HepG2 (cell line): Measurements from ENCODE around the gene DRC3.

ENCODE experiments used
- ATM ChIP-seq: fragments of 450-650 bp; IDR thresholded peaks from 2 replicates; pipeline ENCODE4 v1.7.1; 2017; ENCODE audit warnings: mild to moderate bottlenecking, borderline replicate concordance
- E2F2 ChIP-seq: sonication (generic); formaldehyde crosslinking; IDR thresholded peaks from 2 replicates; pipeline ENCODE4 v1.4.0; 2020; ENCODE audit warnings: missing genetic modification reagents, borderline replicate concordance
- FOXA1 ChIP-seq, 2 experiments: fragments of 450-650 bp in 1 of 2; sonication (generic) in 1 of 2; formaldehyde crosslinking in 1 of 2; IDR thresholded peaks; 2 replicates each; pipeline versions ENCODE4 v1.4.0 to v1.6.1; 2016 to 2020; ENCODE audit warnings: missing genetic modification reagents in 1 of 2
- HMG20A ChIP-seq: IDR thresholded peaks from 2 replicates; pipeline ENCODE4 v1.6.1; 2016; ENCODE audit warnings: borderline replicate concordance
- MAFK ChIP-seq, 2 experiments: IDR thresholded peaks in 1 of 2; conservative IDR thresholded peaks in 1 of 2; 2 replicates each; pipeline ENCODE4 v1.6.1; 2011; ENCODE audit warnings: improper control_type of control experiment in 2 of 2, low read length in 2 of 2
- MBNL3 ChIP-seq: fragments of 250-450 bp; sonication (Bioruptor Pico); conservative IDR thresholded peaks from 2 replicates; pipeline ENCODE4 v1.8.0; 2022; ENCODE audit warnings: mild to moderate bottlenecking, inconsistent platforms
- NCOR1 ChIP-seq: fragments of 200-600 bp; sonication (generic); IDR thresholded peaks from 2 replicates; pipeline ENCODE4 v1.7.0; 2017; ENCODE audit warnings: antibody characterized with exemption, low read length, borderline replicate concordance
- RFX5 ChIP-seq: IDR thresholded peaks from 2 replicates; pipeline ENCODE4 v1.6.1; 2011; ENCODE audit warnings: low read depth, low read length, improper control_type of control experiment
- SMAD3 ChIP-seq: sonication (generic); formaldehyde crosslinking; IDR thresholded peaks from 2 replicates; pipeline ENCODE4 v1.4.0; 2020; ENCODE audit warnings: missing genetic modification reagents
- SRF ChIP-seq: IDR thresholded peaks from 2 replicates; pipeline ENCODE4 v1.6.1; 2011; ENCODE audit warnings: mild to moderate bottlenecking, low read depth, low read length, moderate library complexity
- SRY ChIP-seq: sonication (generic); formaldehyde crosslinking; IDR thresholded peaks from 2 replicates; pipeline ENCODE4 v1.8.0; 2022; ENCODE audit warnings: mild to moderate bottlenecking, missing genetic modification reagents
- ZSCAN21 ChIP-seq: sonication (generic); formaldehyde crosslinking; IDR thresholded peaks from 2 replicates; pipeline ENCODE4 v1.8.0; 2022; ENCODE audit warnings: mild to moderate bottlenecking, missing genetic modification reagents, moderate library complexity, borderline replicate concordance
- TF ChIP-seq, protein P1 (sequence below): sonication (generic); formaldehyde crosslinking; IDR thresholded peaks from 2 replicates; pipeline ENCODE4 v1.8.1; 2023; ENCODE audit warnings: missing genetic modification reagents, inconsistent platforms, borderline replicate concordance
- TF ChIP-seq, protein P2 (sequence below): IDR thresholded peaks from 2 replicates; pipeline ENCODE4 v1.6.1; 2016; ENCODE audit warnings: missing compliant biosample characterization, missing genetic modification reagents, borderline replicate concordance

DNA sequence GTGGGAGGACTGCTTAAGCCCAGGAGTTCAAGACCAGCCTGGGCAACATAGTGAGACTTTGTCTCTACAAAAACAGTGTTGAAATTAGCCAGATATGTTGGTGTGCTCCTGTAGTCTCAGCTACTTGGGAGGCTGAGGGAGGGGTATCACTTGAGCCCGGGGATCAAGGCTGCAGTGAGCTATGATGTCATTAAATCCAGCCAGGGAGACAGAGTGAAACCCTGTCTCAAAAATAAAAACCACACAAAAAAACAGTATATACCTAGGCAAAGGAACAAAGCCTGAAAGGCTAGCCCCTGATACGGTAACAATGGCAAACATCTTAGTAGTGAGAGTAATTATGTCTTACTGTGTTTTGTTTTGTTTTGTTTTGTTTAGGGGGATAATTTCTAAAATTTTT lies 38.4 kb upstream of the DRC3 start:
- TF ChIP-seq E2F2: no peak
- TF ChIP-seq, protein P1, sequence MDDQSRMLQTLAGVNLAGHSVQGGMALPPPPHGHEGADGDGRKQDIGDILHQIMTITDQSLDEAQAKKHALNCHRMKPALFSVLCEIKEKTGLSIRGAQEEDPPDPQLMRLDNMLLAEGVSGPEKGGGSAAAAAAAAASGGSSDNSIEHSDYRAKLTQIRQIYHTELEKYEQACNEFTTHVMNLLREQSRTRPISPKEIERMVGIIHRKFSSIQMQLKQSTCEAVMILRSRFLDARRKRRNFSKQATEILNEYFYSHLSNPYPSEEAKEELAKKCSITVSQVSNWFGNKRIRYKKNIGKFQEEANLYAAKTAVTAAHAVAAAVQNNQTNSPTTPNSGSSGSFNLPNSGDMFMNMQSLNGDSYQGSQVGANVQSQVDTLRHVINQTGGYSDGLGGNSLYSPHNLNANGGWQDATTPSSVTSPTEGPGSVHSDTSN (CRISPR knock-in tag): no peak
- no peak for TF ChIP-seq MAFK (conservative IDR thresholded peaks at IDR 0.05 in 1 of 2, IDR thresholded peaks at IDR 0.05 in 1 of 2; ENCODE audit: low read length in 2 of 2)
- no peak for TF ChIP-seq SRF
- TF ChIP-seq NCOR1: no peak
- no peak for TF ChIP-seq SMAD3 (CRISPR knock-in tag)
- no peak for TF ChIP-seq ZSCAN21 (CRISPR knock-in tag)
- no peak for TF ChIP-seq ATM
- no peak for TF ChIP-seq MBNL3 (CRISPR knock-in tag)
- TF ChIP-seq FOXA1 (IDR thresholded peaks at IDR 0.05): no peak
- TF ChIP-seq FOXA1 (CRISPR knock-in tag; IDR thresholded peaks at IDR 0.05): no peak
- no peak for TF ChIP-seq SRY (CRISPR knock-in tag)
- no peak for TF ChIP-seq HMG20A
- no peak for TF ChIP-seq RFX5
- TF ChIP-seq, protein P2, sequence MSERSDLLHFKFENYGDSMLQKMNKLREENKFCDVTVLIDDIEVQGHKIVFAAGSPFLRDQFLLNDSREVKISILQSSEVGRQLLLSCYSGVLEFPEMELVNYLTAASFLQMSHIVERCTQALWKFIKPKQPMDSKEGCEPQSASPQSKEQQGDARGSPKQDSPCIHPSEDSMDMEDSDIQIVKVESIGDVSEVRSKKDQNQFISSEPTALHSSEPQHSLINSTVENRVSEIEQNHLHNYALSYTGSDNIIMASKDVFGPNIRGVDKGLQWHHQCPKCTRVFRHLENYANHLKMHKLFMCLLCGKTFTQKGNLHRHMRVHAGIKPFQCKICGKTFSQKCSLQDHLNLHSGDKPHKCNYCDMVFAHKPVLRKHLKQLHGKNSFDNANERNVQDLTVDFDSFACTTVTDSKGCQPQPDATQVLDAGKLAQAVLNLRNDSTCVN (CRISPR knock-in tag): no peak
